Right lobe of liver (tissue), 4 donors: ENCODE measurements around the gene PPP1R10.

Experiments
- POLR2A ChIP-seq: fragments of 450-650 bp; IDR thresholded peaks from one replicate; pipeline ENCODE4 v1.6.1; 2017; ENCODE audit warnings: antibody characterized with exemption, mild to moderate bottlenecking
- TF ChIP-seq, protein P1 (sequence below), 4 donors: fragments of 200-600 bp in 3 of 4; fragments of 450-650 bp in 1 of 4; IDR thresholded peaks; one replicate each; pipeline versions ENCODE4 v1.5.1 to v1.8.0; 2016 to 2022; ENCODE audit warnings: antibody characterized with exemption in 4 of 4, mild to moderate bottlenecking in 2 of 4
- donor health status: DM: no; HTN: no; CAD: no.
- donor health status: DM: no; HTN: no; CAD: no.
- donor health status: DM: no; HTN: yes; CAD: no.

DNA sequence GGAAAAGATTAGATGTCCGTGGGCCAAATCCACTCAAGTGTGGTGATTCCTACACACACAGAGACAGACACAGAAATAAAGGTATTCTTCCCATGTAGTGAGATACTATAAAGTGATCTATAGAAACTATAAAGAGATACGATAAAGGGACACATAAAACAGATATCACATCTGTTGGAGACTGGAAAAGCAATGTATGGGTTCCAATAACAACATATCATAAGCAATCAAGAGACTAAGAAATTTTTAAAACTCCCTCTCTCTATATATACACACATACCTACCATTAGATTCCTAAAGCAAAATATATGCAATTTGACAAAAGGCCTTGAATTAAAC, 5.2 kb downstream of the PPP1R10 start:
- TF ChIP-seq, protein P1, sequence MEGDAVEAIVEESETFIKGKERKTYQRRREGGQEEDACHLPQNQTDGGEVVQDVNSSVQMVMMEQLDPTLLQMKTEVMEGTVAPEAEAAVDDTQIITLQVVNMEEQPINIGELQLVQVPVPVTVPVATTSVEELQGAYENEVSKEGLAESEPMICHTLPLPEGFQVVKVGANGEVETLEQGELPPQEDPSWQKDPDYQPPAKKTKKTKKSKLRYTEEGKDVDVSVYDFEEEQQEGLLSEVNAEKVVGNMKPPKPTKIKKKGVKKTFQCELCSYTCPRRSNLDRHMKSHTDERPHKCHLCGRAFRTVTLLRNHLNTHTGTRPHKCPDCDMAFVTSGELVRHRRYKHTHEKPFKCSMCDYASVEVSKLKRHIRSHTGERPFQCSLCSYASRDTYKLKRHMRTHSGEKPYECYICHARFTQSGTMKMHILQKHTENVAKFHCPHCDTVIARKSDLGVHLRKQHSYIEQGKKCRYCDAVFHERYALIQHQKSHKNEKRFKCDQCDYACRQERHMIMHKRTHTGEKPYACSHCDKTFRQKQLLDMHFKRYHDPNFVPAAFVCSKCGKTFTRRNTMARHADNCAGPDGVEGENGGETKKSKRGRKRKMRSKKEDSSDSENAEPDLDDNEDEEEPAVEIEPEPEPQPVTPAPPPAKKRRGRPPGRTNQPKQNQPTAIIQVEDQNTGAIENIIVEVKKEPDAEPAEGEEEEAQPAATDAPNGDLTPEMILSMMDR (IDR thresholded peaks at IDR 0.05) = no peak
- no peak for TF ChIP-seq POLR2A
